Naive thymus-derived CD8-positive, alpha-beta T cell (primary cell): ENCODE data around the gene SMKR1. TPM values are rescaled to one million over a fixed set of nuclear protein-coding genes. Genes with fewer than 3 reads are reported as not detected.
A peak's percentile ranks its signal among the peaks of the same experiment; 100 is the strongest.

Source experiments
- ATAC-seq, 2 donors: fragments of 150-1000 bp; cut with Tn5 transposase in 1 of 2; sonication (Bioruptor Pico), chemical (Tn5 transposase) in 1 of 2; 1 replicate in 1 of 2; 2 replicates in 1 of 2; pipeline ENCODE4 v1.10.0; 2021; ENCODE audit warnings: mild to moderate bottlenecking in 2 of 2, moderate library complexity in 2 of 2
- POLR2A ChIA-PET: fragments of 350-600 bp; sonication (Branson Sonifier 250); formaldehyde crosslinking; loops from one replicate; lab custom pipeline; 2021; ENCODE audit warnings: antibody characterized with exemption; lab: Charles Lee
- DNase-seq, 10 donors: peaks; one replicate each; pipeline versions ENCODE4 v3.0.0 to v3.0.0-alpha.2; 2020 to 2022
- H3K27ac Mint-ChIP-seq, 10 donors: one replicate each; pipeline ENCODE4 v1.8.0; 2020 to 2022; ENCODE audit warnings: mild to moderate bottlenecking in 10 of 10, mixed read lengths in 10 of 10, moderate library complexity in 4 of 10, inconsistent platforms in 1 of 10
- H3K27me3 Mint-ChIP-seq, 5 donors: one replicate each; pipeline ENCODE4 v1.8.0; 2021 to 2022; ENCODE audit warnings: mixed read lengths in 5 of 5
- H3K36me3 Mint-ChIP-seq, 3 donors: one replicate each; pipeline ENCODE4 v1.8.0; 2020 to 2022; ENCODE audit warnings: mixed read lengths in 3 of 3, mild to moderate bottlenecking in 2 of 3, inconsistent platforms in 1 of 3
- H3K4me1 Mint-ChIP-seq, 4 donors: one replicate each; pipeline ENCODE4 v1.8.0; 2021 to 2022; ENCODE audit warnings: mixed read lengths in 4 of 4
- H3K4me3 Mint-ChIP-seq, 10 donors: one replicate each; pipeline ENCODE4 v1.8.0; 2020 to 2022; ENCODE audit warnings: mild to moderate bottlenecking in 10 of 10, mixed read lengths in 10 of 10, moderate library complexity in 6 of 10, inconsistent platforms in 1 of 10
- H3K9me3 Mint-ChIP-seq, 9 donors: one replicate each; pipeline ENCODE4 v1.8.0; 2020 to 2022; ENCODE audit warnings: mixed read lengths in 9 of 9, mild to moderate bottlenecking in 3 of 9, inconsistent platforms in 1 of 9, moderate library complexity in 1 of 9
- polyA plus RNA-seq, 3 donors: library from polyadenylated mRNA; unstranded; fragments of 300-500 nt; fragmentation: Illumina TruSeq; gene quantifications; one replicate each; pipeline ENCODE4 v1.2.3, GENCODE V29; 2021
- total RNA-seq, 8 experiments: library from RNA in 2 of 8; stranded (reverse) in 2 of 8; gene quantifications; one replicate each; pipeline ENCODE4 v1.2.3 and lab custom pipeline; 2021 to 2026

The SMKR1 gene
- total RNA-seq = 1 to 10 TPM; 1.5 to 3.8 TPM
- polyA plus RNA-seq = 1 to 10 TPM; 5.2 to 9.7 (median 7.8) TPM
- total RNA-seq (lab: John Stamatoyannopoulos, UW) = 0.98 to 6.2 (median 1.2) reads per million in 6 experiments

- ATAC-seq (peak; percentile 91 to 96), DNase-seq (peak; percentile 87 to 97 (median 93))
- Mint-ChIP-seq H3K4me3 (peak within 1 kb of the TSS; percentile 75 to 92 (median 90)), H3K27me3 (no peaks in the 10 kb centered on the region), H3K4me1 (peaks cover 8 to 27% (median 14%) of the 10 kb centered on the region in 4 donors), H3K9me3 (no peaks in the 10 kb centered on the region), H3K27ac (peak within 1 kb of the TSS; percentile 79 to 95 (median 93)), H3K36me3 (no peaks in the 10 kb centered on the region)
- POLR2A ChIA-PET = interaction anchor here (0.5 to 0.7 kb wide), 2 partner anchors 280 to 1019 kb away, joined by 3 to 8 read pairs; no protein-coding TSS in a partner anchor
These were observed at the start of gene SMKR1 for GRCh38 chr7:129501760-129502707. Gene SMKR1 (plus strand): TSS chr7:129502531. CDS start chr7:129502825, 294 bp downstream.

- ATAC-seq (no peak), DNase-seq (no peak)
- Mint-ChIP-seq H3K27me3 (no peaks in the 10 kb centered on the region), H3K36me3 (peaks cover 0 to 14% (median 8%) of the 10 kb centered on the region in 3 donors), H3K4me1 (peaks cover 0 to 2% (median under 1%) of the 10 kb centered on the region in 4 donors), H3K9me3 (peaks cover 0 to 15% (median 10%) of the 10 kb centered on the region in 9 donors), H3K27ac (no peak overlapping the region), H3K4me3 (no peak overlapping the region)
- POLR2A ChIA-PET = interaction anchor here (1.4 kb wide), 1 partner anchor 13 kb away, joined by 3 read pairs; no protein-coding TSS in a partner anchor
These were observed 49.6 kb upstream of the SMKR1 start for GRCh38 chr7:129452589-129453231.

- DNase-seq = no peak
- no peak overlapping the region for H3K4me3 Mint-ChIP-seq
- peaks cover 0 to 2% (median under 1%) of the 10 kb centered on the region in 4 donors for H3K4me1 Mint-ChIP-seq
- ATAC-seq = no peak
- H3K9me3 Mint-ChIP-seq = peaks cover 0 to 9% (median 7%) of the 10 kb centered on the region in 9 donors
- peaks cover 0 to 11% (median 4%) of the 10 kb centered on the region in 3 donors for H3K36me3 Mint-ChIP-seq
- POLR2A ChIA-PET = interaction anchor here (1.4 kb wide), 1 partner anchor 14 kb away, joined by 3 read pairs; no protein-coding TSS in a partner anchor
- H3K27me3 Mint-ChIP-seq = no peaks in the 10 kb centered on the region
- no peak overlapping the region for H3K27ac Mint-ChIP-seq
These were observed 48.7 kb upstream of the SMKR1 start for GRCh38 chr7:129453510-129454248.

GRCh38 chr7:129454249-129454551 is 48.1 kb upstream of the SMKR1 start:
- no peak for DNase-seq
- H3K4me3 Mint-ChIP-seq = no peak overlapping the region
- ATAC-seq = no peak
- POLR2A ChIA-PET = no interaction called here
- H3K9me3 Mint-ChIP-seq = peaks cover 0 to 4% (median 1%) of the 10 kb centered on the region in 9 donors
- H3K36me3 Mint-ChIP-seq = peaks cover 0 to 6% (median 0%) of the 10 kb centered on the region in 3 donors
- H3K27me3 Mint-ChIP-seq = no peaks in the 10 kb centered on the region
- no peak overlapping the region for H3K27ac Mint-ChIP-seq
- H3K4me1 Mint-ChIP-seq = peaks cover 0 to 2% (median under 1%) of the 10 kb centered on the region in 4 donors

GRCh38 chr7:129456421-129456820 is 45.9 kb upstream of the SMKR1 start:
- H3K27ac Mint-ChIP-seq = no peak overlapping the region
- no peaks in the 10 kb centered on the region for H3K36me3 Mint-ChIP-seq
- peaks cover 0 to 1% (median 0%) of the 10 kb centered on the region in 9 donors for H3K9me3 Mint-ChIP-seq
- POLR2A ChIA-PET = no interaction called here
- H3K4me3 Mint-ChIP-seq = no peak overlapping the region
- no peak for DNase-seq
- ATAC-seq = no peak
- no peaks in the 10 kb centered on the region for H3K27me3 Mint-ChIP-seq
- H3K4me1 Mint-ChIP-seq = peaks cover 0 to 2% (median under 1%) of the 10 kb centered on the region in 4 donors

- Mint-ChIP-seq H3K4me1 (peaks cover 0 to 2% (median under 1%) of the 10 kb centered on the region in 4 donors), H3K36me3 (no peaks in the 10 kb centered on the region), H3K27me3 (no peaks in the 10 kb centered on the region), H3K27ac (no peak overlapping the region), H3K4me3 (no peak overlapping the region), H3K9me3 (peaks cover 0 to 1% (median 0%) of the 10 kb centered on the region in 9 donors)
- no peak for DNase-seq
- POLR2A ChIA-PET = no interaction called here
- ATAC-seq = no peak
These were observed 45.2 kb upstream of the SMKR1 start for GRCh38 chr7:129457101-129457500.

GRCh38 chr7:129458171-129458570 is 44.2 kb upstream of the SMKR1 start:
- H3K27ac Mint-ChIP-seq = no peak overlapping the region
- POLR2A ChIA-PET = no interaction called here
- H3K36me3 Mint-ChIP-seq = no peaks in the 10 kb centered on the region
- DNase-seq (no peak), ATAC-seq (no peak)
- no peak overlapping the region for H3K4me3 Mint-ChIP-seq
- peaks cover 0 to 2% (median under 1%) of the 10 kb centered on the region in 4 donors for H3K4me1 Mint-ChIP-seq
- no peaks in the 10 kb centered on the region for H3K27me3 Mint-ChIP-seq
- peaks cover 0 to 1% (median 0%) of the 10 kb centered on the region in 9 donors for H3K9me3 Mint-ChIP-seq

- ATAC-seq (no peak), DNase-seq (no peak)
- H3K27me3 Mint-ChIP-seq = peaks cover 0 to 3% (median 0%) of the 10 kb centered on the region in 5 donors
- POLR2A ChIA-PET = no interaction called here
- H3K4me1 Mint-ChIP-seq = peaks cover 0 to 2% (median 0%) of the 10 kb centered on the region in 4 donors
- H3K4me3 Mint-ChIP-seq = no peak overlapping the region
- no peaks in the 10 kb centered on the region for H3K9me3 Mint-ChIP-seq
- no peak overlapping the region for H3K27ac Mint-ChIP-seq
- no peaks in the 10 kb centered on the region for H3K36me3 Mint-ChIP-seq
These were observed 40.5 kb upstream of the SMKR1 start for GRCh38 chr7:129461809-129462208.

GRCh38 chr7:129462420-129462819 is 39.9 kb upstream of the SMKR1 start:
- Mint-ChIP-seq H3K9me3 (no peaks in the 10 kb centered on the region), H3K36me3 (no peaks in the 10 kb centered on the region), H3K4me3 (no peak overlapping the region), H3K27me3 (peaks cover 0 to 3% (median 0%) of the 10 kb centered on the region in 5 donors), H3K4me1 (peaks cover 0 to 2% (median 0%) of the 10 kb centered on the region in 4 donors), H3K27ac (no peak overlapping the region)
- DNase-seq (no peak), ATAC-seq (no peak)
- POLR2A ChIA-PET = no interaction called here

GRCh38 chr7:129464194-129464593 is 38.1 kb upstream of the SMKR1 start:
- Mint-ChIP-seq H3K27me3 (peaks cover 0 to 3% (median 0%) of the 10 kb centered on the region in 5 donors), H3K9me3 (no peaks in the 10 kb centered on the region), H3K4me1 (peaks cover 0 to 2% (median 0%) of the 10 kb centered on the region in 4 donors), H3K4me3 (no peak overlapping the region), H3K36me3 (no peaks in the 10 kb centered on the region), H3K27ac (no peak overlapping the region)
- POLR2A ChIA-PET = no interaction called here
- ATAC-seq = no peak
- DNase-seq = no peak

- peak overlapping the region in 1 of 10 donors; percentile 39 for H3K27ac Mint-ChIP-seq
- no peaks in the 10 kb centered on the region for H3K9me3 Mint-ChIP-seq
- peaks cover 0 to 2% (median 0%) of the 10 kb centered on the region in 4 donors for H3K4me1 Mint-ChIP-seq
- H3K27me3 Mint-ChIP-seq = peaks cover 0 to 3% (median 0%) of the 10 kb centered on the region in 5 donors
- H3K4me3 Mint-ChIP-seq = no peak overlapping the region
- H3K36me3 Mint-ChIP-seq = no peaks in the 10 kb centered on the region
- POLR2A ChIA-PET = no interaction called here
- ATAC-seq (no peak), DNase-seq (no peak)
These were observed 37.3 kb upstream of the SMKR1 start for GRCh38 chr7:129465080-129465479.

- Mint-ChIP-seq H3K36me3 (no peaks in the 10 kb centered on the region), H3K4me1 (peaks cover 0 to 2% (median 0%) of the 10 kb centered on the region in 4 donors), H3K27me3 (peaks cover 0 to 3% (median 0%) of the 10 kb centered on the region in 5 donors), H3K27ac (no peak overlapping the region), H3K9me3 (no peaks in the 10 kb centered on the region), H3K4me3 (no peak overlapping the region)
- ATAC-seq (no peak), DNase-seq (no peak)
- POLR2A ChIA-PET = no interaction called here
These were observed 35.5 kb upstream of the SMKR1 start for GRCh38 chr7:129466796-129467195.
